Inflammatory macrophage (primary cell): Measurements from ENCODE around the gene CCDC30.

Experiments used
- DNase-seq, 2 donors: peaks; one replicate each; pipeline ENCODE4 v3.0.0-alpha.2; 2020 to 2022
- total RNA-seq, 18 experiments: gene quantifications; one replicate each; lab custom pipeline; 2026; ENCODE audit warnings: mixed read lengths in 6 of 18, inconsistent platforms in 2 of 18; lab: John Stamatoyannopoulos, UW

The CCDC30 gene
- total RNA-seq: 0.69 to 3.9 (median 2.1) reads per million in 18 experiments

DNA sequence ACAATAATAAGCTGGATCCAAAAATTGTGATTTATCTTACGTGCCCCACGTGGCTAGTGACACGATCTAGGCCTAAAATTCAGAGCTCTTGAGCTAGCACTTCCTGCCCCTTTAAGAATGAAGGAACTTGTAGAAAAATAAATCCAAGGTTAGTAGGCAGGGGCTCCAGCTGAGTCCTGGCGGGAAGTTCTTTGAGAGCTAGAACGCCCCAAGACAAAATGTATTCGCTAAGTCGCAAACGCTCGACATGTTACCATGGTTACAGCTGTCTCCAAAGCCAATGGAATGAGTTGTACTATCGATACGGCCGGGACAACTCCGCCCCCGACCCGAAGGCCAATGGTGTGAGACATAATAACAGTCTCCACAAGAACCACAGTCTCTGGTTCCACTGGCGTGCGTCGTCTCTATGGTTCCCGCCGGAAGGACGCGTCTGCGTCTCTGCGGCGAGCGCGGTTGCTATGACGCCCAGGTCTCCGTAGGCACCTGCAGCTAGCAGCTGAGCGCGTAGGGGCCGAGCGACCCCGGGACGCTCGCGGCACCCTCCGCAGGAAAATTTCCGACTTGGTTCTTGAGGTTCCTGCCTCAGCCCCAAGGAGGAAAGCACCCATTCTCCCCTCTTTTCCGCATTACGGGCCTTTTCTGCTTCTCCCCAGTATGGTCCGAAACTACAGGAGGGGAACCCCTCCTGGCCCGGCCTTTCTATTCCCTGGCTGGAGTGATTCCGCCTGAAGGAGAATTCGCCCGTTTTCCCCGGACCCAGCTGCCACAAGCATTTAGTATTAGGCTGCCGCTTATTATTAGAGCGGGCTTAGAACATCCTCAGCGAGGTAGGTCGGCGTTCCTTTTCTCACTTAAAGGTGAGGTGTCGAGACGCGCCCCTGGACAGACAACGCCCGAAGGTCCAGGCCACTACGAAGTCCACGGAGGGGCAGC is at the start of gene CCDC30:
Gene CCDC30, plus strand, starts transcription at position 459 of the 936 bp plus-strand sequence. CDS start 17,266 bp downstream, outside the sequence.
- DNase-seq: peak; percentile 98

DNA sequence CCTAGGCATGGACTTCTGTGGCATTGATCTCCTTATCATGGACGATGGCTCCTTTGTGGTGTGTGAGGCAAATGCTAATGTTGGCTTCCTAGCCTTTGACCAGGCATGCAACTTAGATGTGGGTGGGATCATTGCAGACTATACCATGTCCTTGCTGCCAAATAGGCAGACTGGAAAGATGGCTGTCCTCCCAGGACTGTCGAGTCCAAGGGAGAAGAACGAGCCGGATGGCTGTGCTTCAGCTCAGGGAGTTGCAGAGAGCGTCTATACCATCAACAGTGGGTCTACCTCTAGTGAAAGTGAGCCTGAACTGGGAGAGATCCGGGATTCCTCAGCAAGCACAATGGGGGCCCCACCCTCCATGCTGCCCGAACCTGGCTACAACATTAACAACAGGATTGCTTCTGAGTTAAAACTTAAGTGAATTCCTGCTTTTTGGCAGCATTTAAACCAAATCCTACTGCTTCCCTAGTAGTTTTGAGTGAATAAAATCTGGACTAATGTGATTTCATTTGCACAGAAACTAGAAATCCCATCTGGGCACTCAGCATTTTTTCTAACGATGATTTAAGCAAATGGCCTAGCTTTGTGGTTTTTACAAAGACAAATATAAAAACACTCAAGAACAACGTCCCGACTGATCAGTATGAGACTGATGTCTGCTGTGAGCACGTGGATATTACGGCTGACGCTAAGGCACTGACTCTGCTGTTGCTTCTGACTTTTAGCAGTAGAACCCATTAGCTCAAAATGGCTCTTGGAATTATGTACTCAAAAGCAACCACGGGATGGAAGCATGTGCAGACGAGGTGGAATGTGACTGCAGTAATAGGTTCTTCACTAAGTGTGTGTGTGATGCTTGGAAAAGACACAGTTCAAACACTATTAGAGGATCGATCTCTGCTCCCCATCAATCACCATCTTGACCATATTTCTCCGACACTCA is 48.3 kb upstream of the CCDC30 start:
- DNase-seq: no peak

DNA sequence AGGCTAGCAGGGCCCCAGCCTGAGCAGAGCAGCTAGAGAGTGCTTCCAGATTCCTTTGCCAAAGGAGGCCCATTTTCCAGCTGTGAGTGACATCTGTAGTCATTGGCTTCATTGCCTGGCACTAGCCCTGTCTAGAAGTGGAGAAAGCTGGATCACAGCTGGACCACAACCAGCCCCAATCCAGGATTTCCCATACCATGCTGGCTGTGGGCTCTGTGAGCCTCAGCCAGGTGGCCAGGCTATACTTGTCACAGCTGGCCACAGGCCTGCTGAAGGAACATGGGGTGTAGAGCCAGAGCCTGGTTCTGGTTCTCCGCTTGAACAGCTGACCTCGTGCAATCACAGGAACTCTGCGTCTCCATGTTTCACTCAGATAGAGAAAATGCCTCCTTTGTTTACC is 45.9 kb upstream of the CCDC30 start:
- no peak for DNase-seq

DNA sequence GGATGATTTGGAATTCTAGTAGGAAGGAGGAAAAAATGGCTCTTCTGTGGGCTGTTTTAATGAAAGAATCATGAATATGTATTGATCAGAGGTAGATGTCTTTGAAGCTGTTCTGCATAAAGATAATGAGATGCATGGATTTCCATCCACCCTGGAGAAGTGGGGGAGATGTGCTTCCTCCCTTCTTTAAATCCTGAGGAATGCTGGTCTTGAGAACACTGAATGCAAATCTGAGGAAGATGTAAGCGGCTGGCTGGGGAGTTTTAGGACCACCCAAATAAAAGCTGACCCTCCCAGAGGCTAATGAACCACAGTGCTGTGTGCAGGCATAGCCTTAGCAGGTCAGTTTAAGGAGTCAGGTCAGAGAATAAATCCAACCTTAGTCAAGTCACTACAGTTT is 44.6 kb upstream of the CCDC30 start:
- DNase-seq: no peak

DNA sequence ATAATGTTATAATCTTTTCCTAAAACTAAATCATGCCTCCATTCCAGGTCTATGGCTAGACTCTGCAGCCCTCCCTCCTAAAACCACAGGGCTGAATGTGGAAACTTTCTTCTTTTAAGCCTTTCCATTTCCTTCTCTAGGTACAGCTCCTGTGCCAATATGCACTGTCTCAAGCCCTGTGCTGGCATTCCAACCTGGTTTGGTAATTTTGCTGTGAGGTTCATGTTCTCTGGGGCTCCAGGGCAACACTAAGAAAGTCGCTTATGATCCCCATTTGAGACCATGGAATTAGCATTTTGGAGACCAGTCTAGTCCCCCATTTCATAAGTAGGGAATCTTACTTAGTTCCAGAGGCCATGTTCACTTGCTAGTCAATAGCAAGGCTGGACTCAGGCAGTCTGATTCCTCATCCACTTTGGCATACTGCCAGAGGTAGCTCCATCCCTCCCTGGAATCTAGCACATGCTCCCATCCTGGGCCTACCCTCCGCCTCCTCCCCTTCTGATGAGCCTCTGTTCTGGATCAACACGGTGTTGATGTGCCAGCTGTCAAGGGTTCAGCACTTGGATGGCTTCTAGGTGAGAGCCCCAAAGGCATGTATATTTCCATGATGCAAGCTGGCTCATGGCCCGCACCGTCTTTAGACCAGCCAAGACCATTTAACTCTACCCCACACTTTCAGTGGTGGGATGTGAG is 43.8 kb upstream of the CCDC30 start:
- DNase-seq: no peak

DNA sequence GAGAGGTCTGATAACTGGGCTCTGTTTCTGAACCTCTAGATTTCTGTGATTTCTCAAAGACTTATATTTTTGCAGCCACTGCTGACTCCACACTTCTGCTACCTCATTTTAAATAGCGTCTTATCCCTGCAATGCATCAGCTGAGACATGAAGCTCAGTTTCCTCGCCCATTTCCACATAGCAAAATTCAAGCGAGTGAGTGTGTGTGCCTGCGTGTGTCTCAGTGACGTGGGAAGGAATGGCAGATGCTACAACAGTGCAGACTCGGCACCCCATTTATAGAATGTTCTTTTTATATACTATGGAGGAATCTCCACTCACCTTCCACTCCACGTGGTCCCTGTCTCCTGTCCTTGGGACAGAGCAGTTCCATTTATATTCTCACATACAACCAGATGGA is 43.0 kb upstream of the CCDC30 start:
- no peak for DNase-seq

DNA sequence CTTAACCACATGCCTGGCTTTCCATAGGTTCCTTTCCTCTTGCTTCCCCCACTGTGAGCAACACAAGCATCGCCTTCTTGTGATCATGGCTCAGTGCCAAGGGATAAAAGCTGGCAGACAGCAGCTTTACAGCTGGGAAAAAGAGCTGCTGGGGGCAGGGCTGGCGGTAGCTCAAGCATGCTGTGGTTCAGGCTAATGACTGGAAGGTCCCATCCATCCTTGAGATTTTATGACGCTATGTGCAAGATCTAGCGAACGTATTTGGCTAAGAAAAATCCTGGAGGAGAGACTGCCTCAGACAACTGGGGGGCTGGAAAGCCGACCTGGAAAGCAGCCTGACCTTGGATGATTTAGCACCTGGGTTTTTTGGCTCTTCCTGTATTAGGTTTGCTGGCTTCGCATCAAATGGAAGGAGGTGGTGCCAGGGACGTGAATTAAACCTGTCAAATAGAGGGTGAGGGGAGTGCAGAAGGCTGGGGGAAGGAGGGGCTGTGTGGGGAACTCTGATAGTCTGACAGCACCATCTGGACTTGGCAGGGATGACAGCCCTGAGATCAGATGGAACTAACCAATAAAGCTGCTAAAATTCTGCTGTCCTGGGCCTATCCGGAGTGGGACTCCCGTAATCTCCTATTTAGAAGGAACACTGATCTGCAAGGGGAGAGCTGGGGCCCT is 42.0 kb upstream of the CCDC30 start:
- DNase-seq: no peak

DNA sequence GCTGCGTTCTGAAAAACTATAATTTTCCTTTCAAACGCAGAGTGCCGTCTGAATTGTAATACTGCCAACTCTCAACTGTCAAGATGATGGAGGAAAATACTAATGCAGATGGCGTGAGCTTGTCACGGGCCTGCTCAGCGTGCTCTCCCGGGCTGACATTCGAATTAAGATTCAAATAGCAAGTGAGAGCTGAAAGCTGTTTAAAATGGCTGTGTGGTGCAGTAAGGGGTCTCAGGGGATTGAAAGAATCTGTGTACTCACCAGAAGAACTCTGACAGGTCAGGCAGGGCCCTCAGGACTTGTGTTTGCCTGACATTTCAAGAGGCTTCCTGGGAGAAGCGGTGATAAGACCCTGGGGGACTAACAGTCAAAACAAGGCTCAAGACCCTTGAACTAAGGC is 40.3 kb upstream of the CCDC30 start:
- DNase-seq: no peak

DNA sequence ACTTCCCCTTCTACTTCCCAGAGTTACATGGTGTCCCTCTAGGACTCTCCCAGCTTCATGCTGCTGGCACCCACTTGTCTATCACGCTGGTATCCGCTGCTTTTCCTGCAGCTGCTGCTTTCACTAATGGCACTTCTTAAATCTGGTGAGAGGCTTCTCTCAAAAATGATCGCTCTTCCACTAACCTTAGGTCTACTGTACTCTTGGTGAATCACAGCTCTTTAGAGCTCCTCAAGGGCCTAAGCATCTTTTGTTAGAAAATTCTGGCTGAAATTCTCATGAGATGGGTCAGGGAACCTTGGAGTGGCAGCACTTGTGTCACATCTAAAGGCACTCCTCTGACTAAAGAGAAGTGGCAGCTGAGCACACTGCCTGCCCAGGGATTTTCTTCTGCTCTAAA is 39.4 kb upstream of the CCDC30 start:
- no peak for DNase-seq

DNA sequence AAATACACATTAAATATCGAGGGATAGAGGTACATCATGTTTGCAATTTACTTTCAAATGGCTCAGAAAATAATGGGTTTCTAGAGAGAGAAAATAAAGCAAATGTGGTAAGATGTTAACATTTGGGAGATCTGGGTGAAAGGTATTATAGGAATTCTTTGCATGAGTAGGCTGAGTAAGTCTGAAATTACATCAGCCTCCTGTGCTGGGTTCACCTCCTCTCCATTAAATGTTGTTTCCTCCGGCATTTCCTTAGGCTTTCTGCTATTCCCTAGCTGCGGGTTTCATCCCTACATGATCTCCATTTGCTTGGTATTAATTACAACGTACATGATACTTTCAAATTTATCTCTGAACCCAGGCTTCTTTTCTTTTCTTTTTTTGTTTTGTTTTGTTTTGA is 38.9 kb upstream of the CCDC30 start:
- DNase-seq: no peak

DNA sequence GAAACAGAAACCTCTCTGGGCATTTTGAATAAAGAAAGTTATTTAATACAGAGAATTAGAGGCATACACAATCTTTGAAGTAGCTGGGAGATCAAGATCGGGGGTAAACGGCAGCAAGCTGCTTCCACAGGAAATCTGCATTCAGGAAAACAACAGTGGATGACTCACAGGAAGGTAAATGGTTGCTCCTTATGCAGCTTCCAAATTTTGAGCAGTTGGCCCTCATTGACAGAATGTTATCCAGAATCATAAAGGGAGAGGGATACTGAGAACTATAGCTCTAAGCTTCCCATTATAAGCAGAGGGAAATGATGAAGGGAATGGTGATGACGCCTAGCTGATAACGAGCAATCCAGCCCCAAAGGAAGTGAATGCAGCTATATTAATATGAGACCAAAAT is 35.8 kb upstream of the CCDC30 start:
- DNase-seq: no peak

DNA sequence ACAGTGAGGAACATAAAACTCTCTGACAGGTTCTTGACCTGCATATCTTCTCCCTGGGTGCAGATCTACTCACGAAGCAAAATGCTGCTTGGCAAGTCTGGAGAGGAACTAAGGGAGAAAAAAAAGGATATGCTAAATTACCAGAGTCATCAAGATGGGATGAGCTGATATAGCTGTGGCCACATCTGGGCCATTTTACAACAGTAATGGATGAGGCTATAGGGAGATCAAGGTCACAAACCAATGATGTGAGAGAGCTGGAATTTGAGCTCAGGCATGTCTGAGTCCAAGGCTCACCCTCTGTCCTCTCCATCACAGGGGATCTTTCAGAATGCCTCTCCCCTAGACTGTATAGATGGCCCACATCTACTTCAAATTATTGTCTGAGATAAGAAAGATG is 33.5 kb upstream of the CCDC30 start:
- peak in 1 of 2 donors; percentile 14 for DNase-seq

DNA sequence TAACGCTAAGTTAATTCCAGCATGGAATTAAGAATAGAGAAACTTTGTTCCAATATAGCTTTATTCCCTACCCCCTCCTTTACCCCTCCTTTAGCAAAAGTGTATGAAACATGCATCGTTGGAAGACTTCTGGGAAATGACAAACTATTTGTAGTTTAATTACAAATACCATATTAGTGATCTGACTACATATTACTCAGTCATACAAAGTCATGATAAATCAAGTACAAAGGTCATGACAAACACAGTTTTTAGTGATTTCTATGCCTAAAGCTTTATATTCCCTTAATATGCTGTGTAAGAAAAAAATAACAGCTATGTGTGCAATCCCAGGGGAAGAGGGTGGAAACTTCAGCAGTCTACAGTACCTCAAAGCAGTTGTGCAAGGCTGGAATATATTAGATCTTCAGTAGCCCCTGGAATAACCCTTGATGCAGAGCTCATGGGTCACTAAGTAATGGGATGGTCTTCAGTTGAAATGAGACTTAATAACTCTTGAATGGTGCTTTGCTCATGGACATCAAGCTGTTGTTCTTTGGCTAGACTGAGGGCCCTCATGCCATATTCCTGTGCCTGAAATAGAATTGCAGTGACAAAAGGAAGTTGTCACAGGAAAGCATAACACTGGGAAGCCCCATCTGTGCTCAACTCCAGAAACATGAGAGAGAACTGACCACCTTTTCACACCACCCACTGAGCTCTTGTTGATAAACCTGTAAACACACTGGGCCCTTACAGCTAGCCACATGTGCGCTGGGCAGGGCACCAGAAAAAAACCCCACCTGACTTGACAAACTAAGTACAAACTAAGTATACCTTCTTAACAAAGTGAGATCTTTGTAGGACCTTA is 32.6 kb upstream of the CCDC30 start:
- DNase-seq: peak in 1 of 2 donors; percentile 2

DNA sequence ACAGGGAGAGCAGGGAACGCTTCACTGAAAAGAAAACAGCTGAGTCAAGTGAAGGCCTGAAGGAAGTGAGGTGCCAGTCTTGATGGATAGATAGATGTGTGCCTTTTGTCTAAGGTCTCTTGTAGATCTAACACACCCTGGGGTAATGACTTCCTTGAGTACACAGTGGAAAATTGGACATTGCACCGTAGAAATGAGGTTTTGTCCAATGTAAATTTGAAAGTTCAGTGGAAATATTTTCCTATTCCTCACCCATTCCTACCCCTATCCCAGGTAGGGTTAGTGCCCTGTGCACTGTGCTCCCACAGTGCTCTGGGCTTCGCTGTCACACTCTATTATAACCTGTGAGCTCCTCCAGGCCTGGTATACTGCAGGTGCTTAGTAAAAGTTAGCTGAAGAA is 31.6 kb upstream of the CCDC30 start:
- DNase-seq: no peak

DNA sequence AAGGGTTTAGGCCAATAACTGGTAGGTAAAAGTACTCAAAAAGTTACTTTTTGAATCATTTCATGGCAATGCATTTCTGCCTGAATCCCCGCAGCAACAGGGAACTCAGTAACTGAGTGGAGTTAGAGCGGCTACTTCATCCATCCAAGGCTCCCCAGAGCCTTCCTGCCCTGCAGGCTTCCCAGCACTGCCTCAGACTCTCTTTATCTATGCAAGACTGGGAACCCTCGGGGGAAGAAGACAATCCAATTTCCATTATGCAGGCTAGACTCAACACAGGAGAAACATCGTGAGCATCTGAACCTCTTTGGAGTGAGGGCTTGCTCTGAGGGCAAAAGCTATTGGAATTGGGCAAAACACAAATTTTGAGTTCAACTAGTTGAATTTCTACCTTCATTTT is 30.4 kb upstream of the CCDC30 start:
- DNase-seq: no peak

DNA sequence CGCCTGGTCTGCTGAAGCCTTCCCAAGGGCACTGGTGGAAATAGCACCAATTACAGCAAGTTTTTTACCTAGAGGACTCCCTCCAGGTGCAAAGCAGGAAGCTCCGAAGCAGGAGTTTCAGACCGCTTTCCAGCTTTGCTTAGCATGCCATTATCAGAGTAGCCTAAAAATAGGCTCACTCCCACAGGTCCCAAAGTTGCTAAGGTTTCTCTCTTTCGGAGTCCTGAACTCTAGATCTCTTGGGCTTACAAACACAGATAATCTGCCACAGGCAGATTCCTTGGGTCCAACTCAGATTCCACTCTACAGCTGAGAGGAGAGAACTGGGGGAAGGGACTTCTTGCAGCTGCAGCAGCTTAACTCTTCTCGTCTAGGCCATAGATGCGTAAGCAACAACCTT is 29.7 kb upstream of the CCDC30 start:
- no peak for DNase-seq

DNA sequence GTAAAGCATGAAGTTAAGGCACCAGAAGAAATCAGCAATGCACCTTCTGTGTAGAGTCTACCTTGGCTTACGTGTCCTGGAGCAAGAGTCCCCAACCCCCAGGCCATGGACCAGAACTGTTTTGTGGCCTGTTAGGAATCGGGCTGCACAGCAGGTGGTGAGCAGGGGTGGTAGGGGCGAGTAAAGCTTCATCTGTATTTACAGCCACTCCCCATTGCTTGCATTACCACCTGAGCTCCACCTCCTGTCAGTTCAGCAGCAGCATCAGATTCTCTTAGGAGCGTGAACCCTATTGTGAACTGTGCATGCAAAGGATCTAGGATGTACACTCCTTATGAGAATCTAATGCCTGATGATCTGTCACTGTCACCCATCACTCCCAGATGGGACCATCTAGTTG is 28.7 kb upstream of the CCDC30 start:
- no peak for DNase-seq

DNA sequence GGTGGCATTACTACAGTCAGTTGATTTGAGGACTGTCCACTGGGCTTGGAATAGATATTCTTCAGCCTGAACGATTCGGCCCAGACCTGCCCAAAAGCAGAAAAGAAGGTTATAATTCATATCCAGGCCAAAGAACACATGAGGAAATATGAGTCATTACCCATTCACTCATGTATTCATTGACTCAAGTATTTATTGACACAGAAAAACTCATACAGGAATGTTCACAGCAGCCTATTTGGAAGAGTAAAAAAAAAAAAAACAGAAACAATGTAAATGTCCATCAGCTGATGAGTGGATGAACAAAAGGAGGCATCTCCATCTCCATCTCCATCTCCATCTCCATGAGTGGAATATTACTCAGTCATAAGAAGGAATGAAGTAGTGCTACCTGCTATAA is 23.1 kb upstream of the CCDC30 start:
- no peak for DNase-seq

DNA sequence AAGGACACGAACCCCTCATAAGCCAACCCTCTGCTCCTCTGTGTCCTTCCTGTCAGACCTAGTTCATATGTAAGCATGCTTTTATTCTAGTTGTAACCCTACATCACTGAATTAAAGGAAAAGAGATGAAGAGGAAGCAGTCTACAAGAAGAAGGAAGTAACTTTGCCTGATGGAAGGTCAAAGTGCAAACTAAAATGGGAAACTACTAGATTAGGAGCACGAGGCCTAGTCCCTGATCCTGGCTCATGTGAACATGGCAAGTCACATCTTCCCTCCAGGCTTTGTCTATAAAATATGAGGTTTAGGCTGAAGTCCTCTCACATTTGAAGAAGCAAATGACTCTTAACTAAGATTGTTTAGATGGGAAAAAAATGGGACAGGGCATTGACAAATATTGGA is 20.4 kb upstream of the CCDC30 start:
- DNase-seq: peak; percentile 73 to 75

DNA sequence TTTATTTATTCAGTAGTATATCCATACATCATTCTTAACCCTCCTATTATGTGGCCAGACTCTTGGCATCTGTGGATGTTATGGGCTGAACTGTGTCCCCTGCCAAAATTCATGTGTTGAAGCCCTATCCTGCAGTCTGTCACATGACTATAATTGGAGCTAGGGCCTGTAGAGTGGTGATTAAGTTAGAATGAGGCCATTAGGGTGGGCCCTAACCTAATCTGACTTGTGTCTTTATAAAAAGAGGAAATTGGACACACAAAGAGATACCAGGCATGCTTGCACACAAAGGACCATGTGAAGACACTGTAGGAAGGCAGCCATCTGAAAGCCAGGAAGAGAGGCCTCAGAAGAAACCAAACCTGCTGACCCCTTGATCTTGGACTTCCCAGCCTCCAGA is 13.8 kb upstream of the CCDC30 start:
- no peak for DNase-seq

DNA sequence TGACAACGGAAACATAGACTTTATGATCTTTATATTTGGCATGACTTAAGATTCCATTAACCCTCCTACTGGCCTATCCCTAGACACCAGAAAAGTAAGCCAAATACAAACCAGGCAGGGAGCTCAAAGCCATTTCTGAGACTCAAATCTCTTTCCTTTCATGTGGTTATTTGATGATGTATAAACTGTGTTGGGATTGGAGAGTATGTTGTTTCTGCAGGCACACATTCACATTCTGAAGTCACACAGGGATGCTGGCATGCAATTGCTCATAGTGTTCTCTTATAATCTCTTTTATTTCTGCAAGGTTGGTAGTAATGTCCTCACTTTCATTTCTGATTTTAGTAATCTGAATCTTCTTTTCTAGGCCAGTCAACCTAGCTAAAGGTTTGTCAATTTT is 13.0 kb upstream of the CCDC30 start:
- no peak for DNase-seq
